Breast epithelium (tissue), 4 donors: ENCODE results near the gene SEMA3E. TPM values are rescaled to one million over a fixed set of nuclear protein-coding genes. Genes with fewer than 3 reads are reported as not detected.

ENCODE experiments used
- DNase-seq, 2 donors: peaks; one replicate each; pipeline ENCODE4 v3.0.0-alpha.2; 2019; ENCODE audit warnings: low spot score in 2 of 2
- H3K27ac ChIP-seq, 2 donors: fragments of 200-600 bp; sonication (generic) in 1 of 2; one replicate each; pipeline ENCODE4 v1.5.1; 2016 to 2019; ENCODE audit warnings: mild to moderate bottlenecking in 1 of 2
- H3K27me3 ChIP-seq, 2 donors: fragments of 200-600 bp; sonication (generic) in 1 of 2; one replicate each; pipeline versions ENCODE4 v1.5.1 to v1.6.0; 2017 to 2019; ENCODE audit warnings: control low read depth in 1 of 2, mild to moderate bottlenecking in 1 of 2
- H3K36me3 ChIP-seq: fragments of 200-600 bp; one replicate; pipeline ENCODE4 v1.5.1; 2019
- H3K4me1 ChIP-seq, 2 donors: fragments of 200-600 bp; sonication (generic); one replicate each; pipeline ENCODE4 v1.5.1; 2016 to 2019; ENCODE audit warnings: control low read depth in 1 of 2
- H3K4me3 ChIP-seq, 3 donors: fragments of 200-600 bp; sonication (generic); 1 replicate in 2 of 3; 2 replicates in 1 of 3; pipeline ENCODE4 v1.5.1; 2016 to 2019; ENCODE audit warnings: mild to moderate bottlenecking in 3 of 3, moderate library complexity in 2 of 3
- H3K9me3 ChIP-seq, 2 donors: fragments of 200-600 bp; sonication (generic) in 1 of 2; one replicate each; pipeline ENCODE4 v1.5.1; 2016 to 2019; ENCODE audit warnings: control low read depth in 1 of 2
- POLR2A ChIP-seq: fragments of 450-650 bp; IDR thresholded peaks from one replicate; pipeline ENCODE4 v1.6.1; 2016; ENCODE audit warnings: antibody characterized with exemption, mild to moderate bottlenecking, moderate library complexity
- POLR2AphosphoS5 ChIP-seq, 3 donors: sonication (generic); formaldehyde crosslinking; IDR thresholded peaks; one replicate each; pipeline ENCODE4 v1.6.1; 2017; ENCODE audit warnings: antibody characterized with exemption in 3 of 3
- intact Hi-C: fragments of 100-400 bp; cut with DNase I; formaldehyde crosslinking; loops from one replicate; pipeline ENCODE4 v1.15.1; 2023; ENCODE audit warnings: low total_unique reads
- total RNA-seq, 3 donors: library from RNA; depleted of rRNA; stranded (reverse); fragments of >200 nt; gene quantifications; one replicate each; pipeline ENCODE4 v1.1.0, GENCODE V29; 2016
- TF ChIP-seq, protein P1 (sequence below), 3 donors: fragments of 450-650 bp; IDR thresholded peaks; one replicate each; pipeline ENCODE4 v1.5.1; 2016 to 2017; ENCODE audit warnings: antibody characterized with exemption in 3 of 3, mild to moderate bottlenecking in 3 of 3, moderate library complexity in 3 of 3

The SEMA3E gene
- total RNA-seq, 3 donors from 2014 or later = 4.3 to 13.5 (median 11.8) TPM

DNA sequence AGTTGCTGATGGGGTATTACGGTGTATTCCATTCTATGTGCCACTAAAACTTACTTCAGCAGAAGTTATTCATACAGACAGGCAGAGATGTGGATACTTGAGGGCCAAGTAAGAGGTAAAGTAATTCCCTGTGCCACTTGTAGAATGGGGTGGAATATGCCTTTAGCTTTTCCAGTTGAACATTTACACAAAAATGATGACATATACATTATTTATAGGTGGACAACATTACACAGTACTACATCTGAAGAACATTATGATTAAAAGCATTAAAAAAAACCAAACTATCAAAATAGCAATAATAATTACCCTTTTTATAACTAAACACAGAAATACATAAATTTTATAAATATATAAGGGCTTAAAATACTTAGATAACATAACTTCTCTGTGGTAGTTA, 3.5 kb upstream of the SEMA3E start:
- H3K4me1 ChIP-seq = peaks cover 0 to 4% of the 10 kb centered on the region in 2 donors
- no peaks in the 10 kb centered on the region for H3K27me3 ChIP-seq
- no peak overlapping the region for H3K4me3 ChIP-seq
- TF ChIP-seq POLR2A (no peak), POLR2AphosphoS5 (IDR thresholded peaks at IDR 0.05) (no peak)
- TF ChIP-seq, protein P1, sequence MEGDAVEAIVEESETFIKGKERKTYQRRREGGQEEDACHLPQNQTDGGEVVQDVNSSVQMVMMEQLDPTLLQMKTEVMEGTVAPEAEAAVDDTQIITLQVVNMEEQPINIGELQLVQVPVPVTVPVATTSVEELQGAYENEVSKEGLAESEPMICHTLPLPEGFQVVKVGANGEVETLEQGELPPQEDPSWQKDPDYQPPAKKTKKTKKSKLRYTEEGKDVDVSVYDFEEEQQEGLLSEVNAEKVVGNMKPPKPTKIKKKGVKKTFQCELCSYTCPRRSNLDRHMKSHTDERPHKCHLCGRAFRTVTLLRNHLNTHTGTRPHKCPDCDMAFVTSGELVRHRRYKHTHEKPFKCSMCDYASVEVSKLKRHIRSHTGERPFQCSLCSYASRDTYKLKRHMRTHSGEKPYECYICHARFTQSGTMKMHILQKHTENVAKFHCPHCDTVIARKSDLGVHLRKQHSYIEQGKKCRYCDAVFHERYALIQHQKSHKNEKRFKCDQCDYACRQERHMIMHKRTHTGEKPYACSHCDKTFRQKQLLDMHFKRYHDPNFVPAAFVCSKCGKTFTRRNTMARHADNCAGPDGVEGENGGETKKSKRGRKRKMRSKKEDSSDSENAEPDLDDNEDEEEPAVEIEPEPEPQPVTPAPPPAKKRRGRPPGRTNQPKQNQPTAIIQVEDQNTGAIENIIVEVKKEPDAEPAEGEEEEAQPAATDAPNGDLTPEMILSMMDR (IDR thresholded peaks at IDR 0.05) = no peak
- no peak for DNase-seq
- H3K9me3 ChIP-seq = no peaks in the 10 kb centered on the region
- H3K36me3 ChIP-seq = no peaks in the 10 kb centered on the region
- intact Hi-C loops = loop anchor here (5.0 kb wide), 1 partner anchor 340 kb away; no protein-coding TSS in a partner anchor
- H3K27ac ChIP-seq = no peak overlapping the region

DNA sequence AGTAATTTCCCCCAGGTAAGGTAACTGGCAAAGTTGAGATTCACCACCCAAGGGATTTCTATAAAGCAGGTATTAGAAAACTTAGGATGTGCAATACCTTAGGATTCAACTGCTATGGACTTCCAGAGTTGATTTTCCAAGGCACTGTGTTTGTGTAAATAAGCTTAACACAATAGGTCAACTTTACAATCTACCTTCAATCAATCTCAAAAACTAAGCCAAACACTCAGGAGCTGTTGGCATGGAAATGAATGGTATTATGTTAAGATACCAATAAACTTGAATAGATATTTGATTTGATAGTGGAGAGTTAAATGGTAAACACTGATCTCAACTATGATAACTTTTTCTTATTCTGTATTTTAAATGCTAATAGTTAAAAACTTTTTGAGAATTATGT, 762 bp upstream of the SEMA3E start:
- intact Hi-C loops = loop anchor here (5.0 kb wide), 1 partner anchor 337 kb away; no protein-coding TSS in a partner anchor
- peaks cover 0 to 7% of the 10 kb centered on the region in 2 donors for H3K4me1 ChIP-seq
- DNase-seq = no peak
- H3K9me3 ChIP-seq = no peaks in the 10 kb centered on the region
- no peaks in the 10 kb centered on the region for H3K27me3 ChIP-seq
- H3K4me3 ChIP-seq = no peak overlapping the region
- no peak for TF ChIP-seq POLR2AphosphoS5 (IDR thresholded peaks at IDR 0.05)
- H3K36me3 ChIP-seq = no peaks in the 10 kb centered on the region
- H3K27ac ChIP-seq = no peak overlapping the region

DNA sequence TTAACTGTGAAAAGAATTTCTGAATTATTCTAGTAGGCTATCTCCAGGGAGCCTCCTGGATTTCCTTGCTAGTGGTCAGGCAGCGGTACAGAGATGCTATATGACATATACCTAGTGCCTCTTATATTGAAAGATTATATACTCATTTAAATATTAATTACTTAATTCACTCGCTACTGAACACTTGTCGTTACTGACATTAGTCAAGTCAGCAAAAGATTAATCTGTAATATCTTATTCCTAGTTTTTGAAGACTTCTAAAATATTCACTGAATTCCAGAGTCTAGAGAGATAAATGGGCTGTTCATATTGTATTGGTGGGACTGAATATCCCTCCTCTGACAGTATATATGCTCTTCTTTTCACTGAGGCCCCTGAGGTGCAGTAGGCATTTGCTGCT, 2.9 kb downstream of the SEMA3E start:
- H3K27me3 ChIP-seq = no peaks in the 10 kb centered on the region
- no peaks in the 10 kb centered on the region for H3K9me3 ChIP-seq
- intact Hi-C loops = no loop called here
- no peak for DNase-seq
- H3K27ac ChIP-seq = no peak overlapping the region
- TF ChIP-seq POLR2AphosphoS5 (IDR thresholded peaks at IDR 0.05) (no peak), POLR2A (no peak)
- TF ChIP-seq, protein P1 (IDR thresholded peaks at IDR 0.05) = no peak
- no peak overlapping the region for H3K4me3 ChIP-seq
- H3K36me3 ChIP-seq = no peaks in the 10 kb centered on the region
- H3K4me1 ChIP-seq = peaks cover 0 to 7% of the 10 kb centered on the region in 2 donors

DNA sequence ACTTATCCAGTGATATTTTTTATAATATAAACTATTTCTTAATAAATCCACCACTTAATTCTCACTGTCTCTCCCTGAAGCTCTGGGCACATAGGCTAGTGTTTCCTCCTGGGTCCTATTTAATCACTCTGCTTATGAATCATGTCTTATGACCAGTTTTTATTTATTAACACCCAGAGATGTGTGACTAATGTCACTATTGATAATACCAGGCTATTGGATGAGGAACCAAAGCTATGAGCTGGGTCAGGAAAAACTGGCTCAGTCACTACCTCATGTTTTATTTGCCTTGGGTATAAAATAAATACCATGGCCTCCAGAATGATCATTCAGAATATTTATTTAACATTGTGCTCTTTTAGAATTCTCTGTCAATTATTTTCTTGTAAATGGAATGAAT, 5.2 kb downstream of the SEMA3E start:
- H3K36me3 ChIP-seq = no peaks in the 10 kb centered on the region
- intact Hi-C loops = no loop called here
- no peak overlapping the region for H3K4me3 ChIP-seq
- no peak for TF ChIP-seq POLR2AphosphoS5 (IDR thresholded peaks at IDR 0.05)
- no peak for TF ChIP-seq POLR2A
- TF ChIP-seq, protein P1 (IDR thresholded peaks at IDR 0.05) = no peak
- peaks cover 0 to 7% of the 10 kb centered on the region in 2 donors for H3K4me1 ChIP-seq
- DNase-seq = no peak
- H3K27ac ChIP-seq = no peak overlapping the region
- H3K9me3 ChIP-seq = no peaks in the 10 kb centered on the region
- H3K27me3 ChIP-seq = no peaks in the 10 kb centered on the region

DNA sequence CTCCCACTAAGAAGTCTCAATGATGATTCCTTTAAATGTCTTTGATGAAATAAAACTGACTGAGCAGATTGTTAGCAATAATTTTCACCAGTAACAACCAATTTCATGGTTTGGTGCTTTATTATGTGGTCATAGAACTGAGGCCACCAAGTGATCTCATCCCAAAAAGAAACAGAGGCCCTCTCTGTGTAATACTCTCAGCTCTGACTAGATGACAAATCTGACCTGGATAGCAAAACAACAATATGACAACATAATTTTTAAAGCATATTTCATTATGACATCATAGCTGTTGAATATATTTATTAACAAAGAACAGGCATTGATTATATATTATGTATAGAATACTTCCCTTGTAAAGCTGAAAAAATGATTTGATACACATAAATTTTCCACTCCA, 5.9 kb downstream of the SEMA3E start:
- no peaks in the 10 kb centered on the region for H3K36me3 ChIP-seq
- intact Hi-C loops = no loop called here
- no peaks in the 10 kb centered on the region for H3K27me3 ChIP-seq
- DNase-seq = no peak
- no peak overlapping the region for H3K4me3 ChIP-seq
- TF ChIP-seq POLR2AphosphoS5 (IDR thresholded peaks at IDR 0.05) = no peak
- TF ChIP-seq, protein P1 (IDR thresholded peaks at IDR 0.05) = no peak
- TF ChIP-seq POLR2A = no peak
- no peak overlapping the region for H3K27ac ChIP-seq
- peaks cover 0 to 7% of the 10 kb centered on the region in 2 donors for H3K4me1 ChIP-seq
- H3K9me3 ChIP-seq = no peaks in the 10 kb centered on the region
